ENCODE measurements around the gene BRS3.

Gene BRS3

GRCh38 chrX:136496186-136496763, 8.5 kb downstream of the BRS3 start:
- Mint-ChIP-seq H3K9me3 (no peaks in the 10 kb centered on the region), H3K27me3 (ENCODE audit: low read depth) (no peaks in the 10 kb centered on the region), H3K4me3 (peak overlapping the region; percentile 89 to 93 (median 91)), H3K4me1 (peaks cover 14% of the 10 kb centered on the region), H3K36me3 (ENCODE audit: low read depth) (peaks cover 6% of the 10 kb centered on the region), H3K27ac (peak overlapping the region; percentile 97 to 99 (median 98))
- TF ChIP-seq CTCF (IDR thresholded peaks at IDR 0.05; ENCODE audit: unreplicated experiment in 3 of 3) = no peak

- TF ChIP-seq CTCF (IDR thresholded peaks at IDR 0.05; ENCODE audit: unreplicated experiment in 3 of 3) = no peak
- H3K27ac Mint-ChIP-seq = peak overlapping the region; percentile 97 to 99 (median 98)
- peaks cover 14% of the 10 kb centered on the region for H3K4me1 Mint-ChIP-seq
- peak overlapping the region; percentile 92 to 98 (median 94) for H3K4me3 Mint-ChIP-seq
- peaks cover 9% of the 10 kb centered on the region for H3K36me3 Mint-ChIP-seq (ENCODE audit: low read depth)
- H3K27me3 Mint-ChIP-seq (ENCODE audit: low read depth) = no peaks in the 10 kb centered on the region
- H3K9me3 Mint-ChIP-seq = no peaks in the 10 kb centered on the region
These were observed 9.2 kb downstream of the BRS3 start for GRCh38 chrX:136496764-136497555.

GRCh38 chrX:136497556-136498052, 9.9 kb downstream of the BRS3 start, which contains the start of gene HTATSF1:
TSS of gene HTATSF1 (plus strand) at chrX:136497592. CDS start at chrX:136497685, 93 bp downstream.
- Mint-ChIP-seq H3K36me3 (ENCODE audit: low read depth) (peaks cover 10% of the 10 kb centered on the region), H3K9me3 (no peaks in the 10 kb centered on the region), H3K4me1 (peaks cover 14% of the 10 kb centered on the region), H3K4me3 (peak within 1 kb of the TSS; percentile 92 to 98 (median 94)), H3K27me3 (ENCODE audit: low read depth) (no peaks in the 10 kb centered on the region), H3K27ac (peak within 1 kb of the TSS; percentile 97 to 99 (median 98))
- TF ChIP-seq CTCF (IDR thresholded peaks at IDR 0.05; ENCODE audit: unreplicated experiment in 3 of 3) = no peak

- no peaks in the 10 kb centered on the region for H3K36me3 Mint-ChIP-seq (ENCODE audit: low read depth)
- H3K4me1 Mint-ChIP-seq = no peaks in the 10 kb centered on the region
- H3K27me3 Mint-ChIP-seq (ENCODE audit: low read depth) = no peaks in the 10 kb centered on the region
- no peak for TF ChIP-seq CTCF (IDR thresholded peaks at IDR 0.05; ENCODE audit: unreplicated experiment in 3 of 3)
- no peak overlapping the region for H3K27ac Mint-ChIP-seq
- H3K9me3 Mint-ChIP-seq = no peaks in the 10 kb centered on the region
- H3K4me3 Mint-ChIP-seq = no peak overlapping the region
These were observed 31.3 kb downstream of the BRS3 start for GRCh38 chrX:136519069-136519468.

- H3K27me3 Mint-ChIP-seq (ENCODE audit: low read depth) = peaks cover 6% of the 10 kb centered on the region
- no peaks in the 10 kb centered on the region for H3K36me3 Mint-ChIP-seq (ENCODE audit: low read depth)
- no peak overlapping the region for H3K4me3 Mint-ChIP-seq
- TF ChIP-seq CTCF (IDR thresholded peaks at IDR 0.05; ENCODE audit: unreplicated experiment in 3 of 3) = no peak
- H3K9me3 Mint-ChIP-seq = peaks cover 4% of the 10 kb centered on the region
- peaks cover 19% of the 10 kb centered on the region for H3K4me1 Mint-ChIP-seq
- H3K27ac Mint-ChIP-seq = peak overlapping the region in 1 of 3 experiments; percentile 21
These were observed 36.0 kb downstream of the BRS3 start for GRCh38 chrX:136523770-136524169.
